Natural killer cell (primary cell): ENCODE measurements around the gene HDGFL2. TPM values are rescaled to one million over a fixed set of nuclear protein-coding genes. Genes with fewer than 3 reads are reported as not detected.

Source experiments
- ATAC-seq, 3 donors: fragments of 150-1000 bp in 2 of 3; fragments of 200-7000 bp in 1 of 3; cut with Tn5 transposase; 1 replicate in 1 of 3; 2 replicates in 2 of 3; pipeline ENCODE4 v1.10.0; 2021; ENCODE audit warnings: mild to moderate bottlenecking in 2 of 3, moderate library complexity in 2 of 3
- DNase-seq, 2 donors: peaks; one replicate each; pipeline versions ENCODE4 v3.0.0 to v3.0.0-alpha.2; 2013 to 2021; ENCODE audit warnings: mixed read lengths in 1 of 2
- H3K27ac ChIP-seq: one replicate; pipeline ENCODE4 v1.5.1; 2013; ENCODE audit warnings: mild to moderate bottlenecking, low read length
- H3K27me3 ChIP-seq: one replicate; pipeline ENCODE4 v1.6.1; 2013; ENCODE audit warnings: low read length; ENCODE audit not compliant: control insufficient read depth, insufficient read depth
- H3K36me3 ChIP-seq: one replicate; pipeline ENCODE4 v1.6.1; 2013; ENCODE audit warnings: low read length; ENCODE audit not compliant: control insufficient read depth, insufficient read depth
- H3K4me1 ChIP-seq: one replicate; pipeline ENCODE4 v1.6.1; 2013; ENCODE audit warnings: low read length; ENCODE audit not compliant: control insufficient read depth, insufficient read depth
- H3K4me3 ChIP-seq: one replicate; pipeline ENCODE4 v1.5.1; 2013; ENCODE audit warnings: low read length
- H3K9me3 ChIP-seq: one replicate; pipeline ENCODE4 v1.6.1; 2013; ENCODE audit warnings: low read length; ENCODE audit not compliant: control insufficient read depth, insufficient read depth
- H3K27ac Mint-ChIP-seq, 2 donors: one replicate each; pipeline ENCODE4 v1.8.0; 2022; ENCODE audit warnings: mild to moderate bottlenecking in 2 of 2, mixed read lengths in 2 of 2, moderate library complexity in 1 of 2
- H3K27me3 Mint-ChIP-seq, 2 donors: one replicate each; pipeline ENCODE4 v1.8.0; 2022; ENCODE audit warnings: low read depth in 2 of 2, mixed read lengths in 2 of 2
- H3K36me3 Mint-ChIP-seq: one replicate; pipeline ENCODE4 v1.8.0; 2022; ENCODE audit warnings: mixed read lengths
- H3K4me1 Mint-ChIP-seq, 2 donors: one replicate each; pipeline ENCODE4 v1.8.0; 2022; ENCODE audit warnings: mixed read lengths in 2 of 2
- H3K4me3 Mint-ChIP-seq: one replicate; pipeline ENCODE4 v1.8.0; 2022; ENCODE audit warnings: mild to moderate bottlenecking, moderate library complexity, mixed read lengths
- H3K9me3 Mint-ChIP-seq, 2 donors: one replicate each; pipeline ENCODE4 v1.8.0; 2022; ENCODE audit warnings: mixed read lengths in 2 of 2
- CTCF ChIP-seq: fragments of 200-600 bp; IDR thresholded peaks from one replicate; pipeline ENCODE4 v1.8.0; 2022; ENCODE audit warnings: antibody characterized with exemption
- WGBS: methylation state at CpG from one replicate; pipeline ENCODE4 v1.1.7; 2013; ENCODE audit warnings: missing lambda C conversion rate; ENCODE audit not compliant: insufficient coverage; 5-methylcytosine and 5-hydroxymethylcytosine counted together
- intact Hi-C: fragments of 100-400 bp; cut with micrococcal nuclease; formaldehyde crosslinking; loops from one replicate; pipeline ENCODE4 v1.14.2; 2022
- total RNA-seq, 4 donors: library from RNA; stranded (reverse); fragments of 120-200 nt in 1 of 4; gene quantifications; one replicate each; pipeline versions ENCODE4 v1.2.3 to v1.2.4, GENCODE V29; 2013 to 2022

The HDGFL2 gene
- 10 to 100 TPM; 28.7 to 43.6 (median 29.8) TPM for total RNA-seq
- total RNA-seq (2013) = 19.4 TPM

GRCh38 chr19:4472174-4472974 lies at the start of gene HDGFL2:
Gene HDGFL2 (plus strand): TSS chr19:4472297. CDS start chr19:4472351, 54 bp downstream.
- WGBS = under 1% methylated on average over 61 of the region's 71 CpGs
- H3K27ac Mint-ChIP-seq = peak within 1 kb of the TSS in 1 of 2 donors; percentile 65
- no peaks in the 10 kb centered on the region for H3K9me3 Mint-ChIP-seq
- Histone ChIP-seq H3K4me1 (peaks cover 35% of the 10 kb centered on the region), H3K9me3 (no peaks in the 10 kb centered on the region), H3K4me3 (peak within 1 kb of the TSS; percentile 77), H3K36me3 (peaks cover 8% of the 10 kb centered on the region), H3K27me3 (no peaks in the 10 kb centered on the region), H3K27ac (peak within 1 kb of the TSS; percentile 82)
- H3K4me1 Mint-ChIP-seq = peaks cover 20 to 25% of the 10 kb centered on the region in 2 donors
- peak in 1 of 2 donors; percentile 29 for DNase-seq
- no peak for ATAC-seq
- no peaks in the 10 kb centered on the region for H3K27me3 Mint-ChIP-seq
- TF ChIP-seq CTCF = no peak
- intact Hi-C loops = no loop called here
- H3K36me3 Mint-ChIP-seq = no peaks in the 10 kb centered on the region
- peak within 1 kb of the TSS; percentile 80 for H3K4me3 Mint-ChIP-seq

DNA sequence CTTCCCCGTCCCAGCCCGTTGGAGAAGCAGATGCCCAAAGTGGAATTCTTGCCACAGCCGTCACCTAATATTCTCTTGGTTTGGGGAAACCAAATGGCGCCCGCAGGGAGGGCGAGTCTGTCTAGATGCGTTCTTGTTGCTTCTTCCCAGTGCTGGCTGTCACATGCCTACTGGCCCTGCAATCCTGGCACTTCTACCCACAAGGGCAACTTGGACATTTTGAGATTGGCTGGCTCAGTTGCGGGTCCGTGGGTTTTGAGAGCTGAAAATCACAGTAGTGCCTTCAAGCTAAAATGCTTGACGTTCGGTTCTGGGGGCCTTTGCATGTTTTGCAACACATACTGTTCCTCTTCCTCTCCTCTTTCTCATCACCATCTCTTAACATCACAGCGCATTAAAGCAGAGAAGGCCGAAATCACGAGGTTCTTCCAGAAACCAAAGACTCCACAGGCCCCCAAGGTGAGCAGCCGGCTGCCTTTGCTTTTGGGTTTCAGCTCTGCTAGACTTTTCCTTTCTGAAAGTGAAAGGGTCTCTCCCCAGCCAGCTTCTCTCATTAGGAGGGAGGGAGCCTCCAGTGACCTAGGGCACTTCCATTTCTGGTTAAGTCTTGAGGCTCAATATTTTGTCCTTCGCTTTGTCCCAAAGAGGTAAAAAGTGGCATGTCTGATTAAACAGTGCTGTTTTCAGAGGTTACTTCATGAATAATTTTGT lies 48.5 kb upstream of the HDGFL2 start:
- Histone ChIP-seq H3K9me3 (no peaks in the 10 kb centered on the region), H3K36me3 (peaks cover 13% of the 10 kb centered on the region), H3K27me3 (no peaks in the 10 kb centered on the region), H3K4me3 (no peak overlapping the region), H3K4me1 (no peaks in the 10 kb centered on the region), H3K27ac (no peak overlapping the region)
- Mint-ChIP-seq H3K36me3 (no peaks in the 10 kb centered on the region), H3K27me3 (no peaks in the 10 kb centered on the region), H3K27ac (no peak overlapping the region), H3K9me3 (no peaks in the 10 kb centered on the region), H3K4me3 (no peak overlapping the region), H3K4me1 (no peaks in the 10 kb centered on the region)
- DNase-seq = no peak
- ATAC-seq = no peak
- 87% methylated on average over 16 of the region's 16 CpGs for WGBS
- no peak for TF ChIP-seq CTCF
- intact Hi-C loops = no loop called here

GRCh38 chr19:4425537-4425936 lies 46.6 kb upstream of the HDGFL2 start:
- Mint-ChIP-seq H3K4me3 (no peak overlapping the region), H3K4me1 (no peaks in the 10 kb centered on the region), H3K27ac (no peak overlapping the region), H3K9me3 (no peaks in the 10 kb centered on the region), H3K36me3 (no peaks in the 10 kb centered on the region), H3K27me3 (no peaks in the 10 kb centered on the region)
- no peaks in the 10 kb centered on the region for H3K9me3 ChIP-seq
- ATAC-seq (no peak), DNase-seq (no peak)
- H3K4me1 ChIP-seq = peaks cover 8% of the 10 kb centered on the region
- intact Hi-C loops = no loop called here
- H3K4me3 ChIP-seq = no peak overlapping the region
- no peak overlapping the region for H3K27ac ChIP-seq
- WGBS = 96% methylated on average over 6 of the region's 6 CpGs
- no peak for TF ChIP-seq CTCF
- H3K27me3 ChIP-seq = no peaks in the 10 kb centered on the region
- peaks cover 17% of the 10 kb centered on the region for H3K36me3 ChIP-seq
